ENCODE data around the gene CCDC14.

CCDC14 gene

DNA sequence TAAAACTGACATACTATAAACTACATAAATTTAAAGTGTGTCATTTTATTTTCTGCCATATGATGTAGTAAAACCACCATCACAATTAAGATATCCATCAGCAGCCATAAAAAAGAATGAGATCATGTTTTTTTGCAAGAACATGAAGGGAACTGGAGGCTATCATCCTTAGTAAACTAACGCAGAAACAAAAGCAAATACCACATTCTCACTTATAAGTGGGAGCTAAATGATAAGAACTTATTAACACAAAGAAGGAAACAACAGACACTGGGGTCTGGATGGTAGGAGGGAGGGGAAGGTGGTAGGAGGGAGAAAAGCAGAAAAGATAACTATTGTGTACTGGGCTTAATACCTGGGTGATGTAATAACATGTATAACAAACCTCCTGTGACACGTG, 24.6 kb downstream of the CCDC14 start:
- peaks cover 64% of the 10 kb centered on the region for H3K36me3 ChIP-seq (ENCODE audit: insufficient read depth, insufficient read length, low read length)
- DNase-seq (ENCODE audit: low read depth, low spot score) = no peak

GRCh38 chr3:123935830-123936229, 25.2 kb downstream of the CCDC14 start:
- Histone ChIP-seq H3K4me3 (ENCODE audit: insufficient read length, low read depth) (no peak overlapping the region), H3K9ac (ENCODE audit: insufficient read length, low read depth) (no peak overlapping the region), H3K27me3 (ENCODE audit: insufficient read depth, insufficient read length) (no peaks in the 10 kb centered on the region), H3K4me1 (ENCODE audit: insufficient read depth, insufficient read length) (no peaks in the 10 kb centered on the region), H3K9me3 (ENCODE audit: insufficient read depth, low read length) (no peaks in the 10 kb centered on the region), H3K36me3 (ENCODE audit: insufficient read depth, insufficient read length, low read length) (peaks cover 64% of the 10 kb centered on the region)
- TF ChIP-seq SUZ12 (IDR thresholded peaks at IDR 0.05; ENCODE audit: extremely low read depth, insufficient read depth, insufficient read length) (no peak), YY1 (IDR thresholded peaks at IDR 0.05; ENCODE audit: insufficient read depth, insufficient read length) (no peak), ZNF274 (IDR thresholded peaks at IDR 0.05; ENCODE audit: low read depth, low read length) (no peak)
- DNase-seq (ENCODE audit: low read depth, low spot score) = no peak

More for the DNA sequence above, 24.6 kb downstream of the CCDC14 start:
- no peak for TF ChIP-seq ZNF274 (IDR thresholded peaks at IDR 0.05; ENCODE audit: low read depth, low read length)
- TF ChIP-seq YY1 (IDR thresholded peaks at IDR 0.05; ENCODE audit: insufficient read depth, insufficient read length) = no peak
- no peak for TF ChIP-seq SUZ12 (IDR thresholded peaks at IDR 0.05; ENCODE audit: extremely low read depth, insufficient read depth, insufficient read length)
- Histone ChIP-seq H3K4me3 (ENCODE audit: insufficient read length, low read depth) (no peak overlapping the region), H3K4me1 (ENCODE audit: insufficient read depth, insufficient read length) (no peaks in the 10 kb centered on the region), H3K9ac (ENCODE audit: insufficient read length, low read depth) (no peak overlapping the region), H3K9me3 (ENCODE audit: insufficient read depth, low read length) (no peaks in the 10 kb centered on the region), H3K27me3 (ENCODE audit: insufficient read depth, insufficient read length) (no peaks in the 10 kb centered on the region)

DNA sequence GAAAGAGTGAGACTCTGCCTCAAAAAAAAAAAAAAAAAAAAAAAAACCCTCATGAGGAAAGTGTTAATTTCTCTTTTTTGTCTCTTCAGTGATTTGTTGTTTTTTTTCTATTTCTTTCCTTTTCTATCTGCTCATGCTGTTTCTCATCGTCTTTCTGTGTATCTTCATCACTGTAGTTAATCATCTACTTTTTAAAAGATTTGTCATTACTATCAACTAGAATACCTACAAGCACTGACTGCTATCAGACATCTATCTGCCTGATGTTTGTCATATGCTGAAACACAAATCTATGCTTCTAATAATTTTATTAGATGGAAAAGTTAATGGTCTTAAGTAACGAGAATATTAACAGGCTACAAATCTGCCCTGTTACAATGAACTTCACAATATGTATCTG, 26.8 kb downstream of the CCDC14 start:
- H3K9ac ChIP-seq (ENCODE audit: insufficient read length, low read depth) = no peak overlapping the region
- no peaks in the 10 kb centered on the region for H3K4me1 ChIP-seq (ENCODE audit: insufficient read depth, insufficient read length)
- TF ChIP-seq SUZ12 (IDR thresholded peaks at IDR 0.05; ENCODE audit: extremely low read depth, insufficient read depth, insufficient read length) (no peak), YY1 (IDR thresholded peaks at IDR 0.05; ENCODE audit: insufficient read depth, insufficient read length) (no peak), ZNF274 (IDR thresholded peaks at IDR 0.05; ENCODE audit: low read depth, low read length) (no peak)
- no peak for DNase-seq (ENCODE audit: low read depth, low spot score)
- H3K27me3 ChIP-seq (ENCODE audit: insufficient read depth, insufficient read length) = no peaks in the 10 kb centered on the region
- peaks cover 71% of the 10 kb centered on the region for H3K36me3 ChIP-seq (ENCODE audit: insufficient read depth, insufficient read length, low read length)
- no peaks in the 10 kb centered on the region for H3K9me3 ChIP-seq (ENCODE audit: insufficient read depth, low read length)
- H3K4me3 ChIP-seq (ENCODE audit: insufficient read length, low read depth) = no peak overlapping the region

DNA sequence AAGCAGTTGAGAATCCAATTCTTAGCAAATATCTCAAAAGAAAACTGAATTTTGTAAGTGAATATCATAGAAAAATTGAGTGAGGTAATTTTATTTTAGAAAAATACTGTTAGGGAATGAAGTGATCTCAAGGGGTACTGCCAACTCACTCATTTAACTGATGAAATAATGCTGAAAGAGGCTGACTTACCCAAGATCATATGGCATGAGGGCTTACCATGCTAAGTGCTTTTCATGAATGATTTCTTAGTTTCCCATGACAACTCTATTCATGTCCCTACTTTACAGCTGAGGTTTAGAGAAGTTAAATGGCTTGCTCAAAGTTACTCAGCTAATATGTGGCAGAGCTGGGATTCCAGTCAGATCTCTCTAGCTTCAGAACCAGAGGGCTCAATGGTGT, 30.6 kb downstream of the CCDC14 start:
- H3K4me1 ChIP-seq (ENCODE audit: insufficient read depth, insufficient read length) = no peaks in the 10 kb centered on the region
- no peaks in the 10 kb centered on the region for H3K27me3 ChIP-seq (ENCODE audit: insufficient read depth, insufficient read length)
- TF ChIP-seq ZNF274 (IDR thresholded peaks at IDR 0.05; ENCODE audit: low read depth, low read length) (no peak), SUZ12 (IDR thresholded peaks at IDR 0.05; ENCODE audit: extremely low read depth, insufficient read depth, insufficient read length) (no peak), YY1 (IDR thresholded peaks at IDR 0.05; ENCODE audit: insufficient read depth, insufficient read length) (no peak)
- H3K9me3 ChIP-seq (ENCODE audit: insufficient read depth, low read length) = no peaks in the 10 kb centered on the region
- H3K9ac ChIP-seq (ENCODE audit: insufficient read length, low read depth) = no peak overlapping the region
- peaks cover 72% of the 10 kb centered on the region for H3K36me3 ChIP-seq (ENCODE audit: insufficient read depth, insufficient read length, low read length)
- DNase-seq (ENCODE audit: low read depth, low spot score) = no peak
- no peak overlapping the region for H3K4me3 ChIP-seq (ENCODE audit: insufficient read length, low read depth)

GRCh38 chr3:123929325-123929724, 31.7 kb downstream of the CCDC14 start:
- TF ChIP-seq ZNF274 (IDR thresholded peaks at IDR 0.05; ENCODE audit: low read depth, low read length) (no peak), SUZ12 (IDR thresholded peaks at IDR 0.05; ENCODE audit: extremely low read depth, insufficient read depth, insufficient read length) (no peak), YY1 (IDR thresholded peaks at IDR 0.05; ENCODE audit: insufficient read depth, insufficient read length) (no peak)
- no peaks in the 10 kb centered on the region for H3K9me3 ChIP-seq (ENCODE audit: insufficient read depth, low read length)
- no peak overlapping the region for H3K4me3 ChIP-seq (ENCODE audit: insufficient read length, low read depth)
- H3K27me3 ChIP-seq (ENCODE audit: insufficient read depth, insufficient read length) = no peaks in the 10 kb centered on the region
- no peak for DNase-seq (ENCODE audit: low read depth, low spot score)
- H3K9ac ChIP-seq (ENCODE audit: insufficient read length, low read depth) = no peak overlapping the region
- H3K4me1 ChIP-seq (ENCODE audit: insufficient read depth, insufficient read length) = no peaks in the 10 kb centered on the region
- H3K36me3 ChIP-seq (ENCODE audit: insufficient read depth, insufficient read length, low read length) = peaks cover 77% of the 10 kb centered on the region

DNA sequence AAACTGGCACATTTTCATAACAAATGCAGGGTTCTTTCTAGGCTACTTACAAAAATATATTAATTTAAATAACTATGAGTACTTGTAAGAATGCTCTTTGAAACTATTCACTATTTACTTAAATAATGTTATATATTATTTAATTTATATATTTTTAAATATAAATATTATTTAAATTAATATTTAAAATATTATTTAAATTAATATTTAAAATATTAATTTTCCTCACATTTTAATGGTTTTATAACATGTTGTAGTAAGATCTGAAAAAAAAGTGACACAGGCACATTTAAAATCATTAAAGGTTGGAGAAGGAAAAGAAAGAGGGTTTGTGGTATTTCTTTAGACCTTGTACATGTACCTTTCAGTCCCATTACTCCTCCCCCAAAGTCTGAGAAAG, 34.6 kb downstream of the CCDC14 start:
- Histone ChIP-seq H3K9ac (ENCODE audit: insufficient read length, low read depth) (no peak overlapping the region), H3K4me3 (ENCODE audit: insufficient read length, low read depth) (no peak overlapping the region), H3K27me3 (ENCODE audit: insufficient read depth, insufficient read length) (no peaks in the 10 kb centered on the region), H3K4me1 (ENCODE audit: insufficient read depth, insufficient read length) (no peaks in the 10 kb centered on the region), H3K9me3 (ENCODE audit: insufficient read depth, low read length) (no peaks in the 10 kb centered on the region), H3K36me3 (ENCODE audit: insufficient read depth, insufficient read length, low read length) (peaks cover 62% of the 10 kb centered on the region)
- DNase-seq (ENCODE audit: low read depth, low spot score) = no peak
- TF ChIP-seq SUZ12 (IDR thresholded peaks at IDR 0.05; ENCODE audit: extremely low read depth, insufficient read depth, insufficient read length) (no peak), ZNF274 (IDR thresholded peaks at IDR 0.05; ENCODE audit: low read depth, low read length) (no peak), YY1 (IDR thresholded peaks at IDR 0.05; ENCODE audit: insufficient read depth, insufficient read length) (no peak)

DNA sequence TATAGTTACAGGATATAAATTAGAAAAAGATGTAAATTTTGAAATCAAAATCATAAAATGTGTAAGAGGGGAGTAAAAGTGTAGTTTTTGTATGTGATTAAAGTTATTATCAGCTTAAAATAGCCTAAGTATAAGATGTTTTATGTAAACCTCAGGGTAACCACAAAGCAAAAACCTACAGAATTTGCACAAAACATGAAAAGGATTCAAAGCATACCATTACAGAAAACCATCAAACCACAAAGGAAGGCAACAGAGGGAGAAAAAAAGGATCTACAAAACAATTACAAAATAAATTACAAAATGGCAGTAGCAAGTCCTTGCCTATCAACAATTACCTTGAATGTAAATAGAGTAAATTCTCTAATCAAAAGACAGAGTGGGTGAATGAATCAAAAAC, 40.2 kb downstream of the CCDC14 start:
- no peak for DNase-seq (ENCODE audit: low read depth, low spot score)
- peaks cover 13% of the 10 kb centered on the region for H3K9me3 ChIP-seq (ENCODE audit: insufficient read depth, low read length)
- no peaks in the 10 kb centered on the region for H3K4me1 ChIP-seq (ENCODE audit: insufficient read depth, insufficient read length)
- TF ChIP-seq ZNF274 (IDR thresholded peaks at IDR 0.05; ENCODE audit: low read depth, low read length) (no peak), SUZ12 (IDR thresholded peaks at IDR 0.05; ENCODE audit: extremely low read depth, insufficient read depth, insufficient read length) (no peak), YY1 (IDR thresholded peaks at IDR 0.05; ENCODE audit: insufficient read depth, insufficient read length) (no peak)
- H3K4me3 ChIP-seq (ENCODE audit: insufficient read length, low read depth) = no peak overlapping the region
- H3K9ac ChIP-seq (ENCODE audit: insufficient read length, low read depth) = no peak overlapping the region
- H3K36me3 ChIP-seq (ENCODE audit: insufficient read depth, insufficient read length, low read length) = peaks cover 45% of the 10 kb centered on the region
- H3K27me3 ChIP-seq (ENCODE audit: insufficient read depth, insufficient read length) = no peaks in the 10 kb centered on the region
